ENCODE measurements around the gene PAPLN. TPM values are rescaled to one million over a fixed set of nuclear protein-coding genes. Genes with fewer than 3 reads are reported as not detected.

The PAPLN gene
- total and polyA plus RNA-seq, 2 of the 8 experiments (the other 6 are each of a cell fraction or from before 2014, with no cell fraction given) = 14.8 to 25.6 TPM

DNA sequence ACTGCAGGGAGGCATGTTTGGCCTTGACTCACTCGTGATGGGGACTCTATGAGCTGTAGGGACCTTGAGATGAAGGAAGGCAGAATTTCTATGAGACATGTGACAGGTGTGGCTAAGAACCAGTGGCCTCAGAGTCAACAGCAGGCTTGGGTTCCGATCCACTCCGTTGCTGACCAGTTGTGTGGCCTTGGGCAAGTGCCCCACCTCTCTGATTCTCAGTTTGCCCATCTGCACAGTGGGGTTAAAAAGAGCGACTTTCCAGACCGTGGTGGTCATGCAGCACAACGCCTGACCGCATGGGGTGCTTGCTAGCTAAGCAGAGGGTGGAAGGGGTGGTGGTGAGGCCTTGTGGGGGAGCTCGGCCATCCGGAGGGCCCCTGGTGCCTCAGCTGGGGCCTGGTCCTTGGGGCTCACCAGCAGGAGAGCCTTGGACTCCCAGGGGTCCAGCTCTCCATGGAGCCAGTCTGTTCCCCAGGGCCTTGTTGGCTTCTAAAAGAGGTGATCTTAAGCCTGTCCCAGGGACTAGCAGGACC, 18.5 kb downstream of the PAPLN start:
- H2BK120ac ChIP-seq (replicated peaks; ENCODE audit: low read depth, low read length) = no peak overlapping the region
- H3K79me1 ChIP-seq (ENCODE audit: low read depth, low read length) = no peaks in the 10 kb centered on the region
- H2AFZ ChIP-seq (ENCODE audit: low read length) = no peak overlapping the region
- H3K23ac ChIP-seq (ENCODE audit: insufficient read length) = no peak overlapping the region
- no peaks in the 10 kb centered on the region for H3K9me3 ChIP-seq (ENCODE audit: insufficient read depth in 2 of 2, low read depth in 1 of 2, low read length in 1 of 2)
- no peak for DNase-seq (ENCODE audit: low read depth in 1 of 2, low spot score in 2 of 2)
- no peaks in the 10 kb centered on the region for H3K23me2 ChIP-seq (ENCODE audit: low read depth, low read length)
- H3K4me2 ChIP-seq (ENCODE audit: insufficient read depth in 1 of 2, low read depth in 2 of 2, low read length in 2 of 2) = no peak overlapping the region
- H3K79me2 ChIP-seq (ENCODE audit: control insufficient read depth in 1 of 2, insufficient read depth in 2 of 2, low read length in 2 of 2) = no peaks in the 10 kb centered on the region
- no peaks in the 10 kb centered on the region for H3K4me1 ChIP-seq (replicated peaks in 1 of 4; ENCODE audit: control insufficient read depth in 3 of 4, insufficient read depth in 4 of 4, low read length in 3 of 4)
- 90% methylated on average over 9 of the region's 9 CpGs; no CpG with 5 or more reads in 1 of the 2 experiments for WGBS, 2 experiments (ENCODE audit: extremely low coverage in 1 of 2, insufficient coverage in 1 of 2, insufficient read length in 1 of 2, insufficient replicate concordance in 2 of 2, low coverage in 1 of 2, low lambda C conversion rate in 2 of 2, missing lambda C conversion rate in 1 of 2)
- peak overlapping the region; percentile 23; the same call in 1 of the 2 replicates for H2BK15ac ChIP-seq (ENCODE audit: low read length)
- no peak overlapping the region for H2AK5ac ChIP-seq (ENCODE audit: low read depth, low read length)
- no peak overlapping the region for H2BK20ac ChIP-seq (ENCODE audit: low read length)
- TF ChIP-seq CEBPB (IDR thresholded peaks at IDR 0.05; ENCODE audit: low read depth, low read length) (no peak), CTBP2 (IDR thresholded peaks at IDR 0.05; ENCODE audit: borderline replicate concordance, insufficient read depth, insufficient read length, low read length) (no peak), BACH1 (IDR thresholded peaks at IDR 0.05; ENCODE audit: low read length) (no peak), RFX5 (IDR thresholded peaks at IDR 0.05; ENCODE audit: borderline replicate concordance, low read depth, low read length) (no peak), SP4 (IDR thresholded peaks at IDR 0.05; ENCODE audit: low read length) (no peak), TBP (IDR thresholded peaks at IDR 0.05; ENCODE audit: low read depth, low read length) (no peak), CREB1 (IDR thresholded peaks at IDR 0.05) (no peak), TCF12 (IDR thresholded peaks at IDR 0.05; ENCODE audit: low read depth, low read length) (no peak), CHD2 (IDR thresholded peaks at IDR 0.05; ENCODE audit: low read length) (no peak)
- TF ChIP-seq, protein P1, sequence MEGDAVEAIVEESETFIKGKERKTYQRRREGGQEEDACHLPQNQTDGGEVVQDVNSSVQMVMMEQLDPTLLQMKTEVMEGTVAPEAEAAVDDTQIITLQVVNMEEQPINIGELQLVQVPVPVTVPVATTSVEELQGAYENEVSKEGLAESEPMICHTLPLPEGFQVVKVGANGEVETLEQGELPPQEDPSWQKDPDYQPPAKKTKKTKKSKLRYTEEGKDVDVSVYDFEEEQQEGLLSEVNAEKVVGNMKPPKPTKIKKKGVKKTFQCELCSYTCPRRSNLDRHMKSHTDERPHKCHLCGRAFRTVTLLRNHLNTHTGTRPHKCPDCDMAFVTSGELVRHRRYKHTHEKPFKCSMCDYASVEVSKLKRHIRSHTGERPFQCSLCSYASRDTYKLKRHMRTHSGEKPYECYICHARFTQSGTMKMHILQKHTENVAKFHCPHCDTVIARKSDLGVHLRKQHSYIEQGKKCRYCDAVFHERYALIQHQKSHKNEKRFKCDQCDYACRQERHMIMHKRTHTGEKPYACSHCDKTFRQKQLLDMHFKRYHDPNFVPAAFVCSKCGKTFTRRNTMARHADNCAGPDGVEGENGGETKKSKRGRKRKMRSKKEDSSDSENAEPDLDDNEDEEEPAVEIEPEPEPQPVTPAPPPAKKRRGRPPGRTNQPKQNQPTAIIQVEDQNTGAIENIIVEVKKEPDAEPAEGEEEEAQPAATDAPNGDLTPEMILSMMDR (IDR thresholded peaks at IDR 0.05; ENCODE audit: control extremely low read depth in 1 of 3, insufficient read depth in 1 of 3, low read depth in 1 of 3, low read length in 3 of 3) = no peak
- no peak overlapping the region for H4K5ac ChIP-seq (ENCODE audit: insufficient read length, low read depth, low read length)
- ChIA-PET POLR2A (ENCODE audit: partially characterized antibody) (interaction anchor here (0.6 kb wide), 1 partner anchor 17 kb away, joined by 3 read pairs; no protein-coding TSS in a partner anchor), CTCF (ENCODE audit: partially characterized antibody) (interaction anchor here (0.9 kb wide), 1 partner anchor 216 kb away, joined by 4 read pairs; no protein-coding TSS in a partner anchor)
- H3K56ac ChIP-seq (replicated peaks; ENCODE audit: insufficient read length, low read depth, low read length) = no peak overlapping the region
- FAIRE-seq = no peak
- H2BK12ac ChIP-seq (ENCODE audit: low read depth, low read length) = no peak overlapping the region
- H3K27ac ChIP-seq (ENCODE audit: low read depth, low read length) = no peak overlapping the region
- H3K4ac ChIP-seq (replicated peaks; ENCODE audit: insufficient read length, low read depth, low read length) = no peak overlapping the region
- no peak overlapping the region for H3K4me3 ChIP-seq (ENCODE audit: extremely low read depth in 1 of 4, insufficient read depth in 2 of 4, low read depth in 3 of 4, low read length in 4 of 4)
- no peak overlapping the region for H3K14ac ChIP-seq (ENCODE audit: insufficient read length)
- H3K27me3 ChIP-seq (replicated peaks in 1 of 4; ENCODE audit: control insufficient read depth in 3 of 4, extremely low read depth in 1 of 4, insufficient read depth in 3 of 4, low read length in 3 of 4) = no peaks in the 10 kb centered on the region
- H3K36me3 ChIP-seq (ENCODE audit: control insufficient read depth in 2 of 4, insufficient read depth in 4 of 4, low read length in 3 of 4) = peaks cover 0 to 20% (median 10%) of the 10 kb centered on the region in 4 experiments; a peak in 5 of 8 replicates
- no peak overlapping the region for H4K8ac ChIP-seq (ENCODE audit: extremely low read depth, insufficient read depth, low read length)
- no peak overlapping the region for H4K91ac ChIP-seq (replicated peaks; ENCODE audit: insufficient read length, low read length)
- H4K20me1 ChIP-seq (replicated peaks in 1 of 2; ENCODE audit: control insufficient read depth in 1 of 2, insufficient read depth in 2 of 2, low read length in 2 of 2) = peaks cover 0 to 7% of the 10 kb centered on the region in 2 experiments
- H3K18ac ChIP-seq (ENCODE audit: extremely low read depth, low read length) = no peak overlapping the region
- no peak overlapping the region for H3K9ac ChIP-seq (replicated peaks in 1 of 4; ENCODE audit: extremely low read depth in 1 of 4, low read depth in 3 of 4, low read length in 3 of 4)
- H2BK5ac ChIP-seq (ENCODE audit: low read depth, low read length) = no peak overlapping the region

All from H1 (cell line).